HG02852 (cell line): ENCODE results near the gene AIFM1.

Experiments
- ATAC-seq: cut with Tn5 transposase; IDR thresholded peaks from one replicate; pipeline ENCODE4 v1.9.1; 2021; ENCODE audit warnings: mild to moderate bottlenecking, moderate library complexity; ENCODE audit not compliant: unreplicated experiment

The AIFM1 gene

DNA sequence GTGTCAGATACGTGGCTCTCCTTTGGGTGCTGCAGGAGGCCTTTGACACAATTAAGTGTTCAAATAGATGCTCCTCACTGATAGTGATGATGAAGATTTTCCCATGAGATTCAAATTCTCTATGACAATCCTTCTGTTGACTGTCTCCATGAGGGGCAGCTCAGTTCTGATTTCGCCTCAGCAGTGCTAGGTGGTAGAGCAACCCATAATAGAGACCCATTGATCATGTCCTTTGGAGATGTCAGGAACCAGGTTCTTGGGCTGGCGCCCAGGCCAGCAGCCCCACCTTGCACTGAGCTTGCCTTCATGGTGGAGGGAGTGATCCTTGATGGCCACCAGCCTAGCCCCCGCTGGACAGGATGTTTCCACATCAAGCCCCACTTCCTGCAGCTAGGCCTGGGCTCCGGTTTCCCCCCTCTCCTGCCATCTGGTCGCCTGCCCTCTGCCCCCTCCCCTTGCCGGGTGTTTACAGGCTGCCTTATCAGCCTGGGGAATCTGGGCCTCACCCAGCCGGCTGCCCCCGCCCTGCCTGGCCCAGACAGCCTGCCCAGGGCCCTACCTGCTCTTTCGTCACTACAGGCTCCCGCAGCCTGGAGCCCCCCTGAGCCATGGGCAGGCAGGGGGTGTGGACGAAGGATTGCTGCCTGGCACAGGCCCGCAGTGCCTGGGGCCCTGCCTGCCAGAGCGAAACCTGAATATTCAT, 68.0 kb downstream of the AIFM1 start:
- ATAC-seq = no peak

DNA sequence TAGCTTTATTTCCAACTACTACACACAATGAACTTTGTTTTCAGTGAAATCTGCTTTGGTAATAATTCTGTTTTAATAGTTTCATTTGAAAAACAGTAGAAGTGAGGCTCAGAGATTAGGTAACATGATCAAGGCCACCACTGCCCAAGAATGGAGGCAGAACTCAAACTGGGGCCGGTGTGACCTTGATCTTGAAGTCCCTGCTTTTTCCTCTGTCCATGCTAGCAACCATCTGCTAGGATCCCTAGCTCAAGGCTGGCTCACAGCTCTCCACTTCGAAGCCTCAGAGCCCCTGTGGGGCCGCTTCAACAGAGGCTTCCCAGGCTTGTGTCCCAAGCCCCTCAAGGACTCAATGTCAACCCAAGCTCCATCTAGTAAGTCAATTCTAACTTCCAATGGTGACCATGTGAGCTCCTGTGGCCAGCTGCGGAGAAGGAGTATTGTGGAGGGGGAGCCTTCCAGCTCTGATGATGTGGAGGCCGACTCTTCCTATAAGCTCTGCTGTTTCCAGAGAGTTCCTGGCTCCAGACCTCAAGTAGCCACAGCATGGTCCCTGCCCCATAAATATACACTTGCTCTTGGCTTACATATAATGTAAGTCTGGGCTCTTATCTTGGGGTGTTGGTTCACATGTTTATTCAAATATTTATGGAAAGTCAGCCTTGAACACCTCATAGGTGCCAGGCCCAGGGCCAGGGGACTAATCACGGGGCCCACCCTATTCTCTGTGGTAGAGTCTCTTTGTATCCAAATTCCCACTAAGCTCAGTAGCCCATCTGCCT, 70.2 kb downstream of the AIFM1 start:
- no peak for ATAC-seq

DNA sequence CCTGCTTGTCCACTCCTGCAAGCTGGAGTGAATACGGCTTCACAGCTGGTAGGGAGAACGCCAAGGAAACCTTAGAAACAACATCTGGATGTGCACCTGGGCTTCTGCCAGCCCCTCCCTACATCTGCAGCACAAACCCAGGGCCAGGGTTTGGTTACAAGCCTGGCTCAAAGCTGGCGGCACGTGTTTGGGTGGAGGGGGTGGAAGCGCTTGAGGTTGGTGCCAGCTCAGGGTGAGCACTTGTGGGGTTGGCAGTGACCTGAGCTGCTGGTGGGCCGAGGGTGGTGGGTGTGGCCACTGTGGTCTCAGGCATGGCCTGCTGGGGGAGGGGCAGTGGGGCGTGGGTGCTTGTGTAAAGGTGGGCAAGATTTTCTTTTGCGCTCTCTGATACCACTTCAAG, 70.9 kb downstream of the AIFM1 start:
- no peak for ATAC-seq

DNA sequence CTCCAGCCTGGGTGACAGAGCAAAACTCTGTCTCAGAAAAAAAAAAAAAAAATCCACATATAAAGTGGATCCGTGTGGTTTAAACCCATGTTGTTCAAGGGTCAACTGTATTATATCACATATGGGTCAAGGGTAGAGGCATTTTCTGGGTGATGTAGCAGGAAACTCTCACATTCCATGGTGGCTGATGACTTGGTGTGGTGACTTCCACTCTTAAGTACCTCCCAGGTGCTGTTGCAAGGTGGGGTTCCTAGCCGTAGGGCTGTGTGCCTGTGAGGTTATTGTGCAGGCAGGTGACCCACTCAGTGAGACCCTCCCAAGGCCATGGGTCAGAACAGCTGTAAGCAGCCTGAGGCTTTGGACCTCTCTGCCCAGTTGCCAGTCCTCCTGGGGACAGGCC, 72.4 kb downstream of the AIFM1 start:
- no peak for ATAC-seq

DNA sequence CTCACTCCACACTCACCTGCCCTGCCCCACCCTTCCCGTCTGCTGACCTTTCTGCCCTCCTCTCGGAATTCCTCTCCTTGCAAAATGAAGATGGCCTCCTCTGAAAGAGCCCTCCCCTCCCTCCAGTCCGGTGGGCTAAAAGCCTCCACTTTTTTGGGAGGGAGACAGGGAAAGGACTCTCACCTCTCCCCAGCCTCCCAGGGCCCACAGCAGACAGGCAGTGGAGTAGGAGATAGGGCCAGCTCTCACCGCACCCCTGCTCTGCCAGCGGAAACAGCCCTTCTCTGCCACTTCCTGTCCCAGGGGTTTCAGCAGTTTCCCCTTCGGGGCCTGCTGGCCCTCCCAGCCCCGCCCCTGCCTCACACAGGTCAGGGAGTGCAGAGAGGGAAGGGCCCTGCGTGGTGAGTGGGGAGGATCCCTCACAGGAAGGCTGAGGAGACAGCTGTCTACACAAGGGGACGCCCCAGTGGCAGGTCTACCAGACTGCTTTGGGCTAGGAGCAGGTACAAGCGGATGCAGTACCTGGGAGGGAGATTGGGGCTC, 73.6 kb downstream of the AIFM1 start:
- peak; percentile 98 for ATAC-seq

DNA sequence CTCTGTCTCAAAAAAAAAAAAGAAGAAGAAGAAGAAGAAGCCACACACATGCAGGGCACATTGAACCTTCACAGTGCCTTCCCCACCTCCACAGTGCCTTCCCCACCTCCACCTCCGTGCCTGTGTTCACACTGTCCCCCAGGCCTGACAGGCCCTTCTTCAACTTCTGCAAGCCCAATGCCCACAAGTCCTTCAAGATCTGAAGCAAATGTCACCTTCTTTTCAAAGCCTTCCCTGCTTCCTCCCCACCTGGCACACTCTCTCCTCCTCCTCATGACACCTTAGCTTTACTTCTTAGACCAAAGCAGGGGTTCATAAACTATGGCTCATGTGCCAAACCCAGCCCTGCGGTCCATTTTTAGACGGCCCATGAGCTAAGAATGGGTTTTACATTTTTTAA, 75.3 kb downstream of the AIFM1 start:
- no peak for ATAC-seq

DNA sequence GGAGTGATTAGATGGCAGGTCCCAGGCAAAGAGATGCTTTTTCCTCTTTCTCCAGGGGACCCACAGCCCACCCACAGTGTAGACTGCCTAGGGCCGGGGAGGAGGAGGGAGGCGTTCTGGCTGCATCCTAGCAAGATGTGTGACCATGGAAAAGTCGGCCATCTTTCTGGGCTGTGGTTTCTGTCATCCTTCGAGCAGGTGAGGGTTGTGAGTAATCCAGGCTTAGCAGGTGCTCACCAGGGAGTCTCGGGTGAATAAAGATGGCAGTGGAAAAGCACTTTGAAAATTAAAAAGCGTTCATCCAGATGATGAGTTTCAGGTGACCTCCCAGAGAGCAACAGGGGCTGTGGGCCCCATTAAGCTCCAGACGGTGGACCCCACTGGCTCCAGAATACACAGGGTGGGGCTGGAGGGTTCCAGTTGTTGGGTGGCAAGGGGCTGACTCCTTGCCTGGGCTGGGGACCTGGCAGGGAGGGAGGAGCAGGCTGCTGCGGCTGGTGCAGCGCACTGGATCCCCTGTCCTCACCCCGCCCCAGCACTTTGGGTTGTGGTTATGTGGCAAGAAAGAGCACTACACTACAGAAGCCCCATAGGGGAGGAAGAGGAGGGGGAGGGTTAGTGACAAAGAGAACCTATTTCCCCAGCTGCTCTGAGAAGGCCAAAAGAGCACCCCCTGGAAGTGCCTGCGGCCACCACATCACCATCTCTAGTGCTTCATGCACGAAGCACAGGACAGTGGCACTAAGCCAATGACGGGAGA, 79.0 kb downstream of the AIFM1 start:
- peak; percentile 41 for ATAC-seq

DNA sequence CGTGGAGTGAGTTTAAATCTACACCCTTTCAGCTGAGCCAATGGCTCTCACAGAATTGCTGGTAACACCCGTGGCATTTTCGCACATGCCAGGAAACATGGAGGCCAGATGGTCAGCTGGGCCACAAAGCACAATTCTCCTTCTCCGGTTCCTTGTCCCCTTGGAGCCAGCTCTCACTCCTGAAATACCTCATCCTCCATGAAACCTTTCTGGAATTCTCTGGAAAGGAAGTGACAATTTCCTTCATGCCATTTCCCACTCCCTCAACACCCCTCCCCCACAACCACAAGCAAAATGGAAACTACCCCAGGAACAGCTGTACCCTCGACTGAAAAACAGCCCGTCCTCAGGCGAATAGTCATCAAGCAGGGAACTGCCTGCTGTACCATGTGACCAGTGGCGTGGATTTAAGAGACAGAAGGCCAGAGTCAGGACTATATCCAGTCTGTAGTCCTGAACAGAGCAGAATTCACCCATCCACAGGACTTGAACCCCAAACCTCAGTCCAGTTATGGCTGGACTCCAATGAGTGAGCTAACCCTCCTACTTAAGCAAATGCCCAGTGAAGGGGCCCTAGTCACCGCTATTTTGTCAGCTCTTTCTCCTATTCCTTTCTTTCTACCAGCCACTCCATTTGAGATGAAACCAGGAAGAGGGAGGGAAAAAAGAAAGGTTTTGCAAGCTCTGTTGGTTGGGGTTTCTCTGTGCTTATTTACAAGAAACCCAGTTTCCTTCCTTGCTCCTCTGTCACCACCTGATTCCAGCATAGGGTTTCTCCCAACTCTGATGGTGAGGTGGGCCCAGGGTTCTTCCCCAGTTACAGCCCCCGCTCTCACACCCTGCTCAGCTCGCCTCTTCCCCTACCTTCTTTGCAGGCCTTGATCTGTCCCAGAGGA, 79.8 kb downstream of the AIFM1 start:
- ATAC-seq = no peak

DNA sequence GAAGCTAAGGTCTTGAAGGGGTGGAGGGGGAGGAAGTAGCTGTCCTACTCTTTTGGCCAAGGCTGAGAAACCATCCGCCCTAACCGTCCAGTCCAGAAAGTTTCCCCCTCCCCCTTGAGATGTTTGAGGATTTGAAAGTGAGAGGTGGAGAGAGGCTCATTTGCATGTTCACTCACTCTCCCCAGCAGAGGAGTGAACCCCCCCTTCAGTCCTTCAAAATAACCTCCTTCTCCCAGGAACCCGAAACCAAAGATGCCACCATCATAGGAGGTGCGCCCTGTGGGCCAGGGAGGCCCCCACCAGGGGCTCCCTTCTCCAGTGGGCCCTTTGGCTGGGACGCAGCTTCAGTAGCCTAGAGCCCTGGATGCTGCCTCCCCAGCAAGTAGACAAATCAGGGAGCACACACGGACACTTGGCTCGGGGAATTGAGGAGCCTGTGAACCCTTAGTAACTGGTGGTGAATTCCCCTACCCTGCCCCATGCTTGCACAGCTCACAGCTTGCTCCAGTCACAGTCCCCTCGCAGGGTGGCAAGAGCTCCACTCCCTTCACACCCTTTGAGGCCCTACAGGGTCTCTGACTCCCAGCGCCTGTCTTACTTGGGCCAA, 80.9 kb downstream of the AIFM1 start:
- ATAC-seq = peak; percentile 44

DNA sequence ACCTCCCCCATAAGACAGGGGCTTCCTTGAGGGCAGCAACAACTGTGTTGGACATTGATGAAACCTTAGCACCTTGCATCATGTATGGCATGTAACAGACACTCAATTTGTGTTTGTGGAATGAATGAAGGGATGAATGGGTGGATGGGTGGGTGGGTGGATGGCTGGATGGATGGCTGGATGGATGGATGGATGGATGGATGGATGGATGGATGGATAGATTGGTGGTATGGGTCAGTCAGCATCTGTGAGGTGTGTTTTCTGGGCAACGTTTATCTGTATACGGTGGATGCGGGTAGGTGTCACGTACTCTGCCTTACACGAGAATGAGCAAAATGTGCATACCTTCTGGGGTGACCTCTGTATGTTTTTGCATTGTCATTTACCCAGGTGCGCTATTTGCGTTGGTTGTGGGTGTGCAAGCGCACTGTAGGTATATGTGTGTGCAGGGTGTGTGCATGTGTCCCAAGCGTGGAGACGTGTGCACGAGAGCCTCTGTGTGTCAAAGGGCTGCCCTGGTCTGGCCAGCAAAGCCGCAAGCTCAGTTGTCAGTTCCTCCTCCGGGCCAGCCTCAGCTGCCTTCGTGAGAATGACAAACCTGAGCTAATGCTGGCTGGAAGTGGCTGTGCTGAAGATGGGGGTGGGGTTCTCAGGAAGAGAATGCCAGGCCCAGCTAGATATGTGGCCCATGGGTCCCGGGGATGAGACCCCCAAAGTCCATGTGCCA, 81.8 kb downstream of the AIFM1 start:
- peak; percentile 26 for ATAC-seq

DNA sequence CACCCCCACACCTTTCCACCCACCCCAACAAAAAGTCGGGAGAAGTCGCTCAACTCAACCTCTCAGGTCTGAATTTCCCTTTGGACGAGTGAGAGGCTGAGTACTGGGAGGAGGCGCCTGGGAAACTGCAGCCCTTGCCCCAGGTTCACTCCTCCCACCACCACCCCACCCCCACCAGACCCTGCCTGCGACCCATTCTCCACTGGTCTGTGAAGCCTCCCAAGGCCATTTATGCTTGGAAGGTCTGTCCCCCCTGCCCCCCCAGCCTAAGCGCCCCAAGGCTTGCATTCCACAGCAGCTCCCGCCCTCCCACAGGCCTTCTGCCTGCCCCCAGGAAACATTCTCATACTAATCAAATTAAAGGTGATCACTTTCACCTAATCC, 82.5 kb downstream of the AIFM1 start:
- no peak for ATAC-seq

DNA sequence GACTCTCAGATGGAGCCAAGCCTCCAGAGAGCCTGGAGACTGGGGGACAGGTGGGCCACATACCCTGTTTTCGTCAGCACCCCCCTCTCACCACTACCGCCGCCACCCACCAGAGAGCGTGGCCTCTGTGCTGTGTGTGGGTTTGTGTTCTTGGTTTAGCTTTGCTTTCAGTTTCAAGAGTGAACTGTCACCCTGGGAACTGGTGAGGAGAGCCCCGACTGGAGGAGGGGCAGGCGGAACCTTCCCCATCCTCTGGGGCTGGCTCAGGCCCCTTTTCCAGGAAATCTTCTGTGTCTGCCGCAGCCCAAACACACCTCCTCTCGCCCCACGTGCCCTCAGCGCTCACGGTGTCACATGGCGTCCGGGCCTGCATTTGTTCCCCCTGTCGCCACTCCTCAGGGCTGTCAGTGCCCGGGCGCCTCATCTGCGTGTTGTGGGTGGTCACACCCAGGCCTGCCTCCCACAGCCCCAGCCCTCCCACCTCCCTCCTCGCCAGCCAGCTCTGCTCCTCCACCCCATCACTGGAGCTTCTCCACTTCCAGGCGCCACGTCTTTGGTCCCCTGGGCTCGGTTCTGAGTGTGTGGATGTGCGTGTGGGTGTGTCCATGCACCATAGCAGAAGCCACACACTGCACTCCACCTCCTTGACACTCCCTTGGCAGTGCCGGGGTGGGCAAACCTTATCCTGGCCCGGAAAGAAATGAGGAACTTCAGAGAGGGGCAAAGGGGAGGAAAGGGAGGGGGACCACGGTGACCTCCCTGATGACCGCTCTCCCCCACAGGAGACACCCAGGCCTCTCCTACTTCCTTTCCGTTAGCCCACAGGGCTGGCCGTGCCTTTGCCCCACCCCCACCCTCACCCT, 83.2 kb downstream of the AIFM1 start:
- ATAC-seq = peak; percentile 59

DNA sequence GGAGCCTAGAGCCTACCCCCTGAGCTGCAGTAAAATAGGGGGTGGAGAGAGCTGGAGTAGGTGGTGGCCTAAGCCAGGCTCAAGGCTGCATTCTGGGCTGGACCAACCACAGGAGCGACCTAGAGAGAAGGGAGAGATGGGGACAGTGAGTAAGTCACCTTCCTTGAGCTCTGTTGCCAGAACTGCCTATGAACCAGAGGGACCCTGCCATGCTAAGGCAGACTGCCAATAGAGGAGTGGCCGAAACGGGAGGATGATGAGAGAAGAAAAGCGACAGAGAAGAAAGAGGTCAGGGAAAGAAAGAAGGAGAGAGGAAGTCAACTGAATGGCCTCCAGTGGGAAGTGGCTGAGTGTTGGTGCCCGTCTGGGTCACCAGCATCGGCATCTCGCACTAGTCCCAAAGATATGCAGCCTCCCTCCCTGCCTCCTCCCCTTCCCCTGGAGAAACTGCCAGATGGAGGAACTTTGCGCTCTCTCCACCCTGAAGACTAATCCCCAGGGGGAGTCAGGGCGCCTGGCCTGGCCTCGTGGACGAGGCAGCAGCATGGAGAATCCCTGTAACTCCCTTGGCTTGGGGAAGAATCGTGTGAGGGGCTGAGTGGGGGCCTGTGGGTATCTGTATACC, 84.1 kb downstream of the AIFM1 start:
- ATAC-seq = no peak

DNA sequence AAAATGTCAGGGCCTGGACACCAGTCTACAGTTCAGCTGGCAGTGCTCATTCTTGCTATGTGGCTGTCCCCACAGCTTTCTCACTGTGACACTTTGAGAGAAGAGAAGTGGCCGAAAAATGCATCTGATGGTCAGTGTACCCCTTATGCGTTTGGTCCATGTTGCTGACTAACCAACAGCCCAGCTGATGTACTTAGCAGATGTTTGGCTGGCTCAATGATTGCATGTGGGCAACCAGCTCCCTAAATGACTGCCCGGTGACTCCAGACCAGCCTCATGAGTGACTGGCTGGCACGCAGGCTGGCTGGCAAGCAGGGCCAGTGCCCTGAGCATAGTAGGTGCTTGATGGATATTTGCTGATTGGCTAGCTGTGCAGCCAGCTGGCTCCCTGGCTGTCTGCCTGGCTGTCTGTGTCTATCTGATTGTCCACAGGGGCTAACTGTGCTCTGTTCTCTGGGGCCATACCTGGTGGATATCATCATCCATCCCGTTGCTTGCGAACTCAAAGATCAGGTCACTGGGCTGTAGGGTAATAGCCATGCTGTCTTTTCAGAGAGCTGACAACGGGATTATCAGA, 84.8 kb downstream of the AIFM1 start:
- no peak for ATAC-seq

DNA sequence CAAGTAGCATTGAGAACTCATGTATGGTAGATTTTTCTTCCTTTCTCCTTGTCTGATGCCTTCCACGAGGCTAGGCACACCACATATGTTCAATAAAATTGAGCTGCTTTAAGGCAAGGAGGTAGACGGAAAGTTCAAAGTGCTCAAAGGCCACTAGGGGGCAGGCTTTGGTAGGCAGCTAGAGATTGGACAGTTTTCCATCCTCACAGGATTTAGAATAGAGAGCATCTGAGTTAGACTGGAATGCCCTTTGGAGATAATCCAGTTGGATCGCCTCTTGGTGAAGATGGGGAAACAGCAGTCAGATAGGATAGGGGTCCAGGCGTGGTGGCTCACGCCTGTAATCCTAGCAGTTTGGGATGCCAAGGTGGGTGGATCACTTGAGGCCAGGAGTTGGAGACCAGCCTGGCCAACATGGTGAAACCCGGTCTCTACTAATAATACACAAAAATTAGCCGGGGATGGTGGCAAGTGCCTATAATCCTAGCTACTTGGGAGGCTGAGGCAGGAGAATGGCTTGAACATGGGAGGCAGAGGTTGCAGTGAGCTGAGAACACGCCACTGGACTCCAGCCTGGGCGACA, 85.7 kb downstream of the AIFM1 start:
- ATAC-seq = no peak
